Hepatocyte (in vitro differentiated cells): ENCODE measurements around the gene SGK2. TPM values are rescaled to one million over a fixed set of nuclear protein-coding genes. Genes with fewer than 3 reads are reported as not detected.

Source experiments
- DNase-seq: peaks from one replicate; pipeline ENCODE4 v3.0.0-alpha.2; 2016; ENCODE audit warnings: low spot score
- H2AFZ ChIP-seq: fragments of 200-600 bp; sonication (generic); 2 replicates; pipeline ENCODE4 v1.6.0; 2016; ENCODE audit warnings: antibody characterized with exemption, mild to moderate bottlenecking
- H3K27ac ChIP-seq: fragments of 200-600 bp; sonication (generic); 2 replicates; pipeline ENCODE4 v1.5.1; 2016; ENCODE audit warnings: mild to moderate bottlenecking
- H3K27me3 ChIP-seq: fragments of 200-600 bp; sonication (generic); 2 replicates; pipeline ENCODE4 v1.6.1; 2016
- H3K36me3 ChIP-seq: fragments of 200-600 bp; sonication (generic); replicated peaks from 2 replicates; pipeline ENCODE4 v1.5.1; 2016; ENCODE audit warnings: low read depth; ENCODE audit not compliant: insufficient read depth
- H3K4me1 ChIP-seq: fragments of 200-600 bp; sonication (generic); 2 replicates; pipeline ENCODE4 v1.5.1; 2016; ENCODE audit warnings: mild to moderate bottlenecking, moderate library complexity; ENCODE audit not compliant: insufficient read depth
- H3K4me2 ChIP-seq: fragments of 200-600 bp; sonication (generic); 2 replicates; pipeline ENCODE4 v1.6.0; 2016
- H3K4me3 ChIP-seq: fragments of 200-600 bp; sonication (generic); 2 replicates; pipeline ENCODE4 v1.5.1; 2016; ENCODE audit warnings: mild to moderate bottlenecking
- H3K79me2 ChIP-seq: fragments of 200-600 bp; sonication (generic); 2 replicates; pipeline ENCODE4 v1.6.0; 2017; ENCODE audit warnings: mild to moderate bottlenecking
- H3K9me2 ChIP-seq: fragments of 200-600 bp; sonication (generic); replicated peaks from 2 replicates; pipeline ENCODE4 v1.6.0; 2017; ENCODE audit warnings: mild to moderate bottlenecking; ENCODE audit not compliant: insufficient read depth
- H3K9me3 ChIP-seq: fragments of 200-600 bp; sonication (generic); 2 replicates; pipeline ENCODE4 v1.5.1; 2016; ENCODE audit warnings: low read depth, mild to moderate bottlenecking
- H4K20me1 ChIP-seq: fragments of 200-600 bp; sonication (generic); 2 replicates; pipeline ENCODE4 v1.6.0; 2016; ENCODE audit warnings: mild to moderate bottlenecking; ENCODE audit not compliant: insufficient read depth, poor library complexity, severe bottlenecking
- CTCF ChIP-seq: fragments of 200-600 bp; sonication (generic); IDR thresholded peaks from 2 replicates; pipeline ENCODE4 v1.5.1; 2016; ENCODE audit warnings: antibody characterized with exemption, mild to moderate bottlenecking; ENCODE audit not compliant: poor library complexity
- EZH2 ChIP-seq: fragments of 200-600 bp; sonication (generic); IDR thresholded peaks from 2 replicates; pipeline ENCODE4 v1.6.1; 2016; ENCODE audit warnings: antibody characterized with exemption, mild to moderate bottlenecking, borderline replicate concordance
- EZH2phosphoT487 ChIP-seq: fragments of 200-600 bp; sonication (generic); IDR thresholded peaks from one replicate; pipeline ENCODE4 v1.6.1; 2018; ENCODE audit warnings: antibody characterized with exemption, mild to moderate bottlenecking, low read depth, moderate library complexity; ENCODE audit not compliant: unreplicated experiment, severe bottlenecking
- WGBS: methylation state at CpG from one replicate; pipeline ENCODE4 v1.1.6; 2016; ENCODE audit warnings: low lambda C conversion rate; ENCODE audit errors: missing lambda C conversion rate; 5-methylcytosine and 5-hydroxymethylcytosine counted together
- polyA plus RNA-seq: library from polyadenylated mRNA; unstranded; fragments of >200 nt; fragmentation: Nextera tagmentation; extraction: Ambion mirVana; gene quantifications from 2 replicates; pipeline ENCODE4 v1.2.1, GENCODE V29; 2016
- total RNA-seq: library from RNA; depleted of rRNA; stranded (reverse); fragments of >200 nt; gene quantifications from 2 replicates; pipeline ENCODE4 v1.2.3, GENCODE V29; 2014

The SGK2 gene
- total RNA-seq (20.6 and 21.2 TPM in 2 replicates), polyA plus RNA-seq (8.8 and 12.5 TPM in 2 replicates)

DNA sequence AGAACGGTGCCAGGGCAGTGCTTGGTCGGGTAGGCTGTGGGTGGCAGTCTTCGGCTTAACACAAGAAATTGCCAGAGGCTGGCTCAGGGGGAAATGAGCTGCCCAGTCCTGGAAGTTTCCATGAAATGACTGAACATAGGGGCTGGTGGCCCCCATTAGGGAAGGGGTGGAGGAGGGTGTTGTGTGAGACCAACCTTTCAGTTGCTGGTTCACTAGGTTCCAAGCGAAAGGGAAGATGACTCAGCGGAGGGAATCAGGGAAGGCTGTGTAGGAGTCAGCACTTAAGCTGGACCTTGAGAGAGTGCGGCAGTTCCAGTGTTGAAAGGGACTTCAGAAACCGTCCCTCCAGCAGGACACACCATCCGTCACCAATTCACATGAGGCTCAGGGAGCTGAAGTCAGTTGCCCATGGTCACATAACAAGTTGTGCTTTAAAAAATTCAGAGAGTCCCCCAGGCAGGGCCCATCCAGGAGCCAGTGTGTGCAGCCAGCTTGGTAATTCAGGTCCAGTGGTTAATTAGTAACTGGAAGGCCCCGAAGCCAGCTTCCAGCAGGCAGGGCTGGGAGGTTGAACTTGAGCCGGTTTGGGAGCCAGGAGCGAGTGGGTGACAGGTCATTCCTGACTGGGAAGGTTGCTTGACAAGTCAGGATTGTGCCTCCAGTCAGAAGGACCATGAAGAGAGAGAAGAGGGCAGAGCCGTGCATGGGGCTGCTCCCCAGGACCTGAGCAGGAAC lies at the start of gene SGK2:
SGK2 (plus strand) TSS at position 616 of the 735 bp plus-strand sequence. CDS start 7,469 bp downstream, outside the sequence.
- no peak for TF ChIP-seq CTCF
- TF ChIP-seq EZH2 = no peak
- TF ChIP-seq EZH2phosphoT487 = no peak
- Histone ChIP-seq H3K9me3 (no peaks in the 10 kb centered on the region), H2AFZ (no peak within 1 kb of the TSS), H3K36me3 (no peaks in the 10 kb centered on the region), H3K79me2 (peaks cover 17% of the 10 kb centered on the region), H3K4me2 (peak within 1 kb of the TSS; percentile 71), H3K27me3 (no peaks in the 10 kb centered on the region), H3K4me3 (peak within 1 kb of the TSS; percentile 18), H4K20me1 (no peaks in the 10 kb centered on the region), H3K27ac (peak within 1 kb of the TSS; percentile 98), H3K4me1 (peaks cover 37% of the 10 kb centered on the region), H3K9me2 (no peaks in the 10 kb centered on the region)
- peak; percentile 83 for DNase-seq
- WGBS = 49% methylated on average over 12 of the region's 12 CpGs

- H2AFZ ChIP-seq = no peak overlapping the region
- TF ChIP-seq EZH2 = no peak
- TF ChIP-seq EZH2phosphoT487 = no peak
- TF ChIP-seq CTCF = no peak
- peaks cover 5% of the 10 kb centered on the region for H3K4me1 ChIP-seq
- H3K27me3 ChIP-seq = peaks cover under 1% of the 10 kb centered on the region
- no peaks in the 10 kb centered on the region for H3K79me2 ChIP-seq
- H3K4me2 ChIP-seq = no peak overlapping the region
- H3K9me2 ChIP-seq = no peaks in the 10 kb centered on the region
- H3K27ac ChIP-seq = no peak overlapping the region
- 94% methylated on average over 1 of the region's 1 CpG for WGBS
- H3K36me3 ChIP-seq = no peaks in the 10 kb centered on the region
- H3K4me3 ChIP-seq = no peak overlapping the region
- no peak for DNase-seq
- H3K9me3 ChIP-seq = no peaks in the 10 kb centered on the region
- no peaks in the 10 kb centered on the region for H4K20me1 ChIP-seq
These were observed 46.9 kb upstream of the SGK2 start for GRCh38 chr20:43511879-43512278.

GRCh38 chr20:43513372-43513930 lies 45.4 kb upstream of the SGK2 start:
- Histone ChIP-seq H3K9me2 (no peaks in the 10 kb centered on the region), H3K4me3 (no peak overlapping the region), H3K9me3 (no peaks in the 10 kb centered on the region), H3K27ac (peak overlapping the region; percentile 40), H3K79me2 (no peaks in the 10 kb centered on the region), H3K36me3 (no peaks in the 10 kb centered on the region), H4K20me1 (no peaks in the 10 kb centered on the region), H2AFZ (peak overlapping the region; percentile 23), H3K4me1 (peaks cover under 1% of the 10 kb centered on the region), H3K4me2 (peak overlapping the region; percentile 77), H3K27me3 (no peaks in the 10 kb centered on the region)
- WGBS = 54% methylated on average over 10 of the region's 10 CpGs
- DNase-seq = no peak
- TF ChIP-seq EZH2phosphoT487 = no peak
- TF ChIP-seq EZH2 = no peak
- TF ChIP-seq CTCF = no peak
